Activated CD4-positive, alpha-beta T cell treated with anti-CD3 and anti-CD28 coated beads, Interleukin-2, amount 10 ng/mL, durations not matched to agents 24 days and 14 days (primary cell): ENCODE data around the gene BRICD5. TPM values are rescaled to one million over a fixed set of nuclear protein-coding genes. Genes with fewer than 3 reads are reported as not detected.
A peak's percentile ranks its signal among the peaks of the same experiment; 100 is the strongest.

Experiments
- DNase-seq: peaks from one replicate; pipeline ENCODE4 v3.0.0; 2022
- H3K27ac Mint-ChIP-seq: one replicate; pipeline ENCODE4 v1.8.0; 2022; ENCODE audit warnings: mild to moderate bottlenecking, mixed read lengths
- H3K27me3 Mint-ChIP-seq: one replicate; pipeline ENCODE4 v1.8.0; 2022; ENCODE audit warnings: mixed read lengths
- H3K36me3 Mint-ChIP-seq: one replicate; pipeline ENCODE4 v1.8.0; 2022; ENCODE audit warnings: low read depth, mild to moderate bottlenecking, mixed read lengths
- H3K4me1 Mint-ChIP-seq: one replicate; pipeline ENCODE4 v1.8.0; 2021; ENCODE audit warnings: mixed read lengths
- H3K4me3 Mint-ChIP-seq: one replicate; pipeline ENCODE4 v1.8.0; 2022; ENCODE audit warnings: mild to moderate bottlenecking, moderate library complexity, mixed read lengths
- H3K9me3 Mint-ChIP-seq: one replicate; pipeline ENCODE4 v1.8.0; 2021; ENCODE audit warnings: mixed read lengths
- intact Hi-C: fragments of 100-400 bp; cut with micrococcal nuclease; formaldehyde crosslinking; loops from one replicate; pipeline ENCODE4 v1.15.1; 2023
- total RNA-seq: library from RNA; stranded (reverse); gene quantifications from 2 replicates; pipeline ENCODE4 v1.2.3, GENCODE V29; 2022

The BRICD5 gene
- total RNA-seq, 1 donor from 2014 or later, result 23.1 TPM

- Mint-ChIP-seq H3K4me3 (no peak overlapping the region), H3K27ac (no peak overlapping the region), H3K4me1 (no peaks in the 10 kb centered on the region), H3K36me3 (no peaks in the 10 kb centered on the region), H3K9me3 (no peaks in the 10 kb centered on the region), H3K27me3 (no peaks in the 10 kb centered on the region)
- intact Hi-C loops, result no loop called here
- DNase-seq, result no peak
These were observed 27.0 kb downstream of the BRICD5 start for GRCh38 chr16:2183671-2184070.

DNA sequence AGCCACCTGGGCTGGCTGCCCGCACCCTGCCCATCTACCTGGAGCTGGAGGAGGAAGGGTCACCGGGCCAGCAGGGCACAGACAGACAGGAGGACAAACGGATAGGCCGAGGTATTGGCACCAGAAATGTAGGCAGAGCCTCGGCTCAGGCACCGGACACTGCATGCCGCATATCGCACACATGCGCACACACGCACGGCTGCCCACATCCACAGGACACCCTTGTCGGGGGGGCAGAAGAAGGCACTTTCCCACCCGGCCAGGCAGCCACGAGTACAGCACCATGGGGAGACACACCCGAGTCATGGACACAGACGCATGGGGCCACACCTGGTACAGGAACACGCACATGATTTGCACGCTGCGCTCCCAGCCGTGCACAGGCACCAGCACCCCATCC lies 28.7 kb downstream of the BRICD5 start:
- Mint-ChIP-seq H3K9me3 (no peaks in the 10 kb centered on the region), H3K27me3 (no peaks in the 10 kb centered on the region)

GRCh38 chr16:2180962-2181923 lies 29.4 kb downstream of the BRICD5 start:
- Mint-ChIP-seq H3K27ac (no peak overlapping the region), H3K9me3 (no peaks in the 10 kb centered on the region), H3K36me3 (peaks cover under 1% of the 10 kb centered on the region), H3K4me1 (no peaks in the 10 kb centered on the region), H3K27me3 (no peaks in the 10 kb centered on the region), H3K4me3 (no peak overlapping the region)
- DNase-seq, result no peak
- intact Hi-C loops, result no loop called here

More for the DNA sequence above, 28.7 kb downstream of the BRICD5 start:
- H3K27ac Mint-ChIP-seq, result no peak overlapping the region
- no peak overlapping the region for H3K4me3 Mint-ChIP-seq
- H3K36me3 Mint-ChIP-seq, result no peaks in the 10 kb centered on the region
- intact Hi-C loops, result no loop called here
- no peak for DNase-seq
- no peaks in the 10 kb centered on the region for H3K4me1 Mint-ChIP-seq

DNA sequence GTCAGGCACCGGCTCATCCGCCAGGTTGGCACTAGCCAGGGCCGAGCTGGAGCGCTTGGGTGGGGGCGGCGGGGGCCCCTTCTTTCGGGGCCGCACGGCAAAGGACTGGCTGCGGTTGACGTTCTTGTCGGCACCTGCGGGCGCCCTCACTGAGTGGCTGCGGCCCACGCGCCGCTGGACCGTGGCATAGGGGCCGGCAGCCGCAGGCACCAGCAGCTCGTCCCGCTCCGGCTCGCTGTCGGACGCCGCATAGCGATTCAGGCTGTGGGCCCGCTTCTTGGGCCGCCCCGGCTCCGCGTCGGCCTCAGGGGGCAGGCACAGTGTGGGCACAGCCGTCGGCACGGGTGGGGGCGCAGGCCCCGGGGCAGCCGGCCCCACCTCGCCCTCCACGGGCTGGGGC lies 30.2 kb downstream of the BRICD5 start:
- Mint-ChIP-seq H3K27me3 (no peaks in the 10 kb centered on the region), H3K4me3 (no peak overlapping the region), H3K4me1 (no peaks in the 10 kb centered on the region), H3K27ac (no peak overlapping the region), H3K36me3 (peaks cover 2% of the 10 kb centered on the region), H3K9me3 (no peaks in the 10 kb centered on the region)
- intact Hi-C loops, result no loop called here
- no peak for DNase-seq

- Mint-ChIP-seq H3K36me3 (peaks cover 4% of the 10 kb centered on the region), H3K27me3 (no peaks in the 10 kb centered on the region), H3K4me1 (no peaks in the 10 kb centered on the region), H3K27ac (no peak overlapping the region), H3K9me3 (no peaks in the 10 kb centered on the region), H3K4me3 (no peak overlapping the region)
- DNase-seq, result no peak
- intact Hi-C loops, result no loop called here
These were observed 31.1 kb downstream of the BRICD5 start for GRCh38 chr16:2179576-2179975.

GRCh38 chr16:2179107-2179501 lies 31.6 kb downstream of the BRICD5 start:
- H3K4me1 Mint-ChIP-seq, result no peaks in the 10 kb centered on the region

GRCh38 chr16:2178321-2179106 lies 32.1 kb downstream of the BRICD5 start:
- intact Hi-C loops, result no loop called here
- DNase-seq, result peak; percentile 76
- no peaks in the 10 kb centered on the region for H3K4me1 Mint-ChIP-seq

More at GRCh38 chr16:2179107-2179501, 31.6 kb downstream of the BRICD5 start:
- peaks cover 9% of the 10 kb centered on the region for H3K36me3 Mint-ChIP-seq
- no peak for DNase-seq
- H3K4me3 Mint-ChIP-seq, result no peak overlapping the region
- H3K27ac Mint-ChIP-seq, result no peak overlapping the region
- H3K27me3 Mint-ChIP-seq, result no peaks in the 10 kb centered on the region
- intact Hi-C loops, result no loop called here
- no peaks in the 10 kb centered on the region for H3K9me3 Mint-ChIP-seq

GRCh38 chr16:2177561-2177960 lies 33.1 kb downstream of the BRICD5 start:
- no peak overlapping the region for H3K27ac Mint-ChIP-seq
- H3K4me3 Mint-ChIP-seq, result no peak overlapping the region
- no peaks in the 10 kb centered on the region for H3K27me3 Mint-ChIP-seq
- H3K36me3 Mint-ChIP-seq, result peaks cover 15% of the 10 kb centered on the region
- H3K9me3 Mint-ChIP-seq, result no peaks in the 10 kb centered on the region
- no peaks in the 10 kb centered on the region for H3K4me1 Mint-ChIP-seq
- intact Hi-C loops, result no loop called here
- DNase-seq, result no peak

More at GRCh38 chr16:2178321-2179106, 32.1 kb downstream of the BRICD5 start:
- Mint-ChIP-seq H3K27me3 (no peaks in the 10 kb centered on the region), H3K9me3 (no peaks in the 10 kb centered on the region), H3K36me3 (peaks cover 12% of the 10 kb centered on the region), H3K27ac (no peak overlapping the region), H3K4me3 (no peak overlapping the region)

- peaks cover 15% of the 10 kb centered on the region for H3K36me3 Mint-ChIP-seq
- H3K4me1 Mint-ChIP-seq, result no peaks in the 10 kb centered on the region
- intact Hi-C loops, result no loop called here
- DNase-seq, result no peak
- H3K27me3 Mint-ChIP-seq, result no peaks in the 10 kb centered on the region
- no peak overlapping the region for H3K27ac Mint-ChIP-seq
- no peak overlapping the region for H3K4me3 Mint-ChIP-seq
- no peaks in the 10 kb centered on the region for H3K9me3 Mint-ChIP-seq
These were observed 33.6 kb downstream of the BRICD5 start for GRCh38 chr16:2177101-2177500.

- DNase-seq, result no peak
- H3K4me3 Mint-ChIP-seq, result no peak overlapping the region
- no peaks in the 10 kb centered on the region for H3K27me3 Mint-ChIP-seq
- H3K27ac Mint-ChIP-seq, result no peak overlapping the region
- no peaks in the 10 kb centered on the region for H3K9me3 Mint-ChIP-seq
- peaks cover 18% of the 10 kb centered on the region for H3K36me3 Mint-ChIP-seq
- no peaks in the 10 kb centered on the region for H3K4me1 Mint-ChIP-seq
- intact Hi-C loops, result no loop called here
These were observed 34.6 kb downstream of the BRICD5 start for GRCh38 chr16:2176047-2176446.

GRCh38 chr16:2175454-2175853 lies 35.2 kb downstream of the BRICD5 start:
- peaks cover 18% of the 10 kb centered on the region for H3K36me3 Mint-ChIP-seq
- H3K27ac Mint-ChIP-seq, result no peak overlapping the region
- no peak overlapping the region for H3K4me3 Mint-ChIP-seq
- intact Hi-C loops, result no loop called here
- H3K9me3 Mint-ChIP-seq, result no peaks in the 10 kb centered on the region
- no peaks in the 10 kb centered on the region for H3K27me3 Mint-ChIP-seq
- no peaks in the 10 kb centered on the region for H3K4me1 Mint-ChIP-seq
- no peak for DNase-seq

DNA sequence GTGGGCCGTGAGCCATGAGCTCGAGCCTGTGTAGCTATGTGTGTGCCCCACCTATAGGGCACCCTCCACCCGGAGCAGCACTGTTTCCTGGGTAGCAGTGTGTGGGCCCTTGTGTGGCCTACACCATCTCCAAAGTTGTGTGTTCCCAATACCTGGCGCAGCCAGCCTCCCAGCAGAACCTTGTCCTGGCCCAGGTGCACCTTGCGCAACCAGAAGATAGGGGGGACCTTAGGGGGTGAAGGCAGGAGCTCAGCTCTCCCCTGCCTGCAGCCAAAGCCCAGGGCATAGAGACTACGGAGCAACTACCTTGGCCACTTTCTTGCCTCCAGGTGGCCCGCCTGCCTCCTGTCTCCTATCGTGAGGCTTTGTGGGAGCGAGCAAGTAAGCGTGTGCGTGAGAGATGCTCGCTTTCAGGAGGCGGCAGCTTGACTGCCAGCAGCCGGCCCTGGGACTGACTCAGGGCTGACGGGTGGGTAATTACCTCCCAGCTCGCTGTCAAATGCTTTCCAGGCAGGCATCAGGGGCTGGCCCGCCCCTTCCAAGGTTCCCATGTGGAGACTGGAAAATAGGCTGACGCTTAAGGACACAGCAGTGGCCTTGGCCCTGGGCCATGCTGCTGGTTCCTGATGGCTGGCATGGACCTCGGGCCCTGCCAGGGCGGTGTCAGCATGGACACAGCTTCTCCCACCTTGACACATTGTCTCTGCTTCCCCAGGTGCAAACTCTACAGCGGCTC lies 36.1 kb downstream of the BRICD5 start:
- H3K27me3 Mint-ChIP-seq, result no peaks in the 10 kb centered on the region
- H3K4me3 Mint-ChIP-seq, result no peak overlapping the region
- no peak for DNase-seq
- no peaks in the 10 kb centered on the region for H3K4me1 Mint-ChIP-seq
- peaks cover 18% of the 10 kb centered on the region for H3K36me3 Mint-ChIP-seq
- no peaks in the 10 kb centered on the region for H3K9me3 Mint-ChIP-seq
- no peak overlapping the region for H3K27ac Mint-ChIP-seq
- intact Hi-C loops, result no loop called here

- no peak for DNase-seq
- Mint-ChIP-seq H3K4me3 (no peak overlapping the region), H3K9me3 (no peaks in the 10 kb centered on the region), H3K27me3 (no peaks in the 10 kb centered on the region), H3K36me3 (peaks cover 18% of the 10 kb centered on the region), H3K27ac (no peak overlapping the region), H3K4me1 (no peaks in the 10 kb centered on the region)
- intact Hi-C loops, result no loop called here
These were observed 36.7 kb downstream of the BRICD5 start for GRCh38 chr16:2173916-2174315.
